NCI-H748 (cell line): ENCODE measurements around the gene TRPM3.
A peak's percentile ranks its signal among the peaks of the same experiment; 100 is the strongest.

Experiments
- DNase-seq: peaks from one replicate; lab custom pipeline; 2025; ENCODE audit not compliant: unreplicated experiment; lab: John Stamatoyannopoulos, UW

TRPM3 gene

DNA sequence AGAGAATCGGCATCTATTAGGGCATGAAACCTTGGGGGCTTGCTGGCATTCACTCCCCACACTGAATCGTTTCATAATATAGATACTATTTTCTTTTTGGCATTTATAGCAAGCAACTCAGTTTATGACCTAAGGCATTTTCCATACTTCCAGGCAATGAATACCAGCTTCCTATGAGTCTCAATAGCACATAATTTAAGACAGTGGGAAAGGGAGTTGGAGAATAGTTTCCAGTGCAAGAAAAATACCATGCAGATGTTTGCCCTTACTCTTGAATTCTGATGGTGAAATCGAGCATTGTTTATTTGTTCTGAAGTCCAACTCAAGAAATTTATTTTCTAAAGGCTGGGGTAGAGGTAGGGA is 531.1 kb downstream of the TRPM3 start:
- DNase-seq: no peak

GRCh38 chr9:70589571-70590314 is 531.7 kb downstream of the TRPM3 start:
- DNase-seq: no peak

DNA sequence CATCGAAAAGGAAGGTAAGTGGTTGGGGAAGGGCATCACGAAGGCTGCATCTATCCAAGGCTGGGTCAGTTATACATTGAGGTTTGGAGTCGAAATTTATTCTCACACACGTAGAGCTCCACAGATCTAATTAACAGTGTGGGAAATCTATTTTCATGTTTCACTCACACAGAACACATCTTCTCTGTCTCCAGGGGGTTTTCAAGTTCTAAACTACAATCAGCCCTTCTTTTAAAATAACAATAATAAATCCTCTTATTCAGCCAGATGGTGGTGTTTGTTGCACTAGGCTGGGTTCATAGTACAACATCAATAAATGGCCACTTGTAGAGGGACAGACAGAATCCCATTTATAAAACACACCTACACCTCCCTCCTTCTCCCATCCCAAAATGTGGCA is 532.4 kb downstream of the TRPM3 start:
- no peak for DNase-seq

DNA sequence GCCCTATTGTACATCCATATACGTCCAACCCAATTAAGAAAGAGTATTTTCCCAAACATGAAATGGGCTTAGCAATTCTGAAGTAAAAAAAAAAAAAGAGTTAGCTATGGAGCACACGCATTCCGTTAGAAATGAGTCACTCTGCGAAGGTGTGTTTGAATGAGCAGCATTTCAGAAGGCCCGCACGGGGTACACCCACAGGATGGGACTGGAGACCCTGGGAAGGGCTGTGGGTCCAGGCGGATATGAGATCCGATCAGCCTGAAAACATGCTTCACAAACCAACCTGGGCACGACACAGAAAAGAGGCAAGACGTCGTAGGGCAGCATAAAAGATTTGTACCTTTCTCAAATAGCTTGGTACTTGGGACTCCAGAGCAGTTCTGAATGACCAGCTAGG is 533.0 kb downstream of the TRPM3 start:
- DNase-seq: no peak

GRCh38 chr9:70587201-70587600 is 534.2 kb downstream of the TRPM3 start:
- DNase-seq: no peak

- DNase-seq: peak; percentile 6
Observed at GRCh38 chr9:70586476-70586875, 534.9 kb downstream of the TRPM3 start.

DNA sequence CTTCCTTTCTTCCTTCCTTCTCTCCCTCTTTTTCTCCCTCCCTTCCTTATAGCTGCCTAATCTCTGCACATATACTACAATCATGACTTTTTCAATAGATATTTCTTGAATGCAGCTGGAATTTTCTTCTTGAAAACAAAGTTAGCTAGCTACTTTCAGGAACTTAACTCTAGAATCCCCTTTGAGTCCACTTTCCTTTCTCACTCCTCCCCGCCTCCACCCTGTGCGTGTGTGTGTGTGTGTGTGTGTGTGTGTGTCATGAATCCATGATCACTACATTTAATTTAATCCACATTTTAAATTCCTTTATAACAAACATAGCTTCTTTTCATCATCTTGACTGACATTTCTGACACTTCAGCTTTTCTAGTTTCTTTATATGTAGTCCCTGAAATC is 539.5 kb downstream of the TRPM3 start:
- DNase-seq: no peak

DNA sequence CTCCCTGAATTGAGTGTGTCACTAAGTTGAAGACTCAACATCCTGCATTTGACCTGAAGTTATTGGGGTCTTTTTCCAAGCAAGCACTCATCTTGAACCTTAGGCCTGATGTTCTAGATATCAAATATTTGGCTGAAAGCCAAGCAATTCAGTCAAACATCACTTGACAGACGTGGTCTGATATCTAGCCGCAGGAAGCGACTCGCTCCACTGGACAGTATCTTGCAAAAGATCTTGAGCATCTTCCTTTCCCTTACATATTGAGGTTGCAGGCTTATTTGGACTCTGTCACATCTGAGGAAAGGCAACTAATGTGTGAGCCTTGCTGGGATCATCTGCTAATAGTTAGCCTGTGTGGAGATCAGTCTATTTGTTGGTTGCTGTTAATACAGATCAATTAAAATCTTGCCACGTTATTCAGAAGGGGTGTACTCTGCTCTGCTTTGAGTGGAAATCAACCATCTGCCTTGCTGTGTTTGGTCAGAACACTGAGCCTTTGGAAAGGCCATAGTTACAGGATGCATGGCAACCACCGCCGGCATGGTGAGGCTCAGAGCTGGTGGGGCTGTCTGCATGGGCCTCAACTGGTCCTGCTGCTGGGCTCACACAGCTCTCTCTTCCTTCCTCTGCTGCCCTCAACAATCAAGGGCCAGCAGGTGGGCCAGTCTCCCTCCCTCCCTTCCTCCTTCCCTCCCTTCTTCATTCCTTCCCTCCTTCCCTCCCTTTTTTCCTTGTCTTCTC is 540.0 kb downstream of the TRPM3 start:
- peak; percentile 6 for DNase-seq

DNA sequence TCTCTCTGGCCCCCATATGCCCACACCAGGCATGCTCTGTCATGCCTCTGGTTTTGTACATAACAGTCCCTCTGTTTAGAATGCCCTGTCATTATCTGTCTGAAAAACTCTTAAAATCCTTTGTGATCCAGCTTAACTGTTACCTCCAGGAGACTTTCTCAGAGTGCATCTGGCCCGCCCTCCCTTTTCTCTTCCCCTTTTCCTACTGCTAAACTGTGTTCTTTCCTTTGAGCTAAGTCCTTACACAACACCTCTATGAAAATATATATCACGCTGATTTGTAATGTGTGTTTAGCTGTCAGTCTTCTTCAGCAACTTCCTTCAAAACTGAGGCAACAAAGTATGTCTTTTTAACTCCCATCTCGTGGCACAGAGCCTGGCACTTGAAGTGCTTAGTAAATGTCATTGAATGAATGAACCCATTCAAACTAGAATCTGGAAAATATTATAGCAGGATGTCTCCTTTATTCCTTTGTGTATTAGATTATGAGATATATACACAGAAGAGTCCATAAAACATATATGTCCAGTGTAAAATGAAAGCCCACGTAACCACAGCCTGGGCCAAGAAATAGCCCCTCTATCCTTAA is 540.7 kb downstream of the TRPM3 start:
- DNase-seq: no peak

- no peak for DNase-seq
Observed at GRCh38 chr9:70579686-70580085, 541.7 kb downstream of the TRPM3 start.

DNA sequence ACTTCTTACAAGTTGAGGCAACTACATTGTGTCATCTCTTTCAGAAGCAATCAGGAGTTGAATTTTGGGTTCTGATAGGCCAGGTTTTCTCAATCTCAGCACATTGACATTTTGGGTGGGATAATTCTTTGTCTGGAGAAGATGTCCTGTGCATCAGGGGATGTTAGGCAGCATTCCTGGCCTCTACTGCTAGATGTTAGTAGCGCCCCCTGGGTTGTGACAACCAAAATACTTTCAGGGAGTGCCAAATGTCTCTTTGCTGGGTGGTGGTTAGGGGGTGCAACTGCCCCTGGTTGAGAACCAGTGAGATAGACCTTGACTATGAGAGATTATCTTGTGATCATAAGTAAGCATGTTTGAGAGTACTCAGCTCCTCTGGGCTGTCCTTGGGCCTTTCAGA is 542.7 kb downstream of the TRPM3 start:
- no peak for DNase-seq

DNA sequence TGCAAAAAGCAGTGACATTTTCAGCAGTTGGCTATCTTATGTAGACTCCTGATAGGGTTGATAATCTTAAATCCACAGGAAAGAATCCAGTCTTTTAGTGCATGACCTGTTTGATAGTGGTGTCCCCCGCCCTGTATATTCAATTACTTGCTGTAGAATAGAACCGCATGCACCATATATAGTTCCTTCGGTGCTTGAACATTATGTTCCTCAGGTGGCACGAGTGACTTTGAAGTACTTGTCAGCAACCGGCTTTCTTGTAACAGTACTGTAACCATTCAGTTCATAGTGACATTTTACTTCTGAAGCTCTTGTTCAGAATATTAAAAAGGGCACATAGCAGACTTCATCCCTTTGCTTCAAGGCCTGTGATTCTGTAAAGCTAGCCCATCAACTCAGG is 543.8 kb downstream of the TRPM3 start:
- DNase-seq: no peak

DNA sequence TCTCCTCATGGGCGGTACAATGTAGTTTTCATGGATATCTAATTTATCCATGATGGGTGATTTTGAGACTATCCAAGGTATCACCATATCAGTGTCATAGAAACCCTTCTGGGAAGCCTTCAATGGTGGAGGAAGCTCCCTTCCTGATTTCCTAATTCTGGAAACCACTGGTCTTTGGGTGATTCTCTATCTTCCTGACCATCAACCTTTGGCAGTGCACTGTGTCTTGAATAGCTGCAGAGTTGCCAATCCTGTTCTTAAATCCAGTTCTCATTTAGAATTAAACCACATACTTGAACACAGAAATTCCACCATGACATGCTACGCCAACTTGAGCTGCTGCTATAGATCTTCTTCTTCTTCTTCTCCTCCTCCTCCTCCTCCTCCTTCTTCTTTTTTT is 545.3 kb downstream of the TRPM3 start:
- DNase-seq: no peak

- DNase-seq: peak; percentile 23
Observed at GRCh38 chr9:70574151-70574837, 547.1 kb downstream of the TRPM3 start.

GRCh38 chr9:70573308-70573707 is 548.1 kb downstream of the TRPM3 start:
- DNase-seq: no peak

GRCh38 chr9:70571258-70571657 is 550.2 kb downstream of the TRPM3 start:
- no peak for DNase-seq

DNA sequence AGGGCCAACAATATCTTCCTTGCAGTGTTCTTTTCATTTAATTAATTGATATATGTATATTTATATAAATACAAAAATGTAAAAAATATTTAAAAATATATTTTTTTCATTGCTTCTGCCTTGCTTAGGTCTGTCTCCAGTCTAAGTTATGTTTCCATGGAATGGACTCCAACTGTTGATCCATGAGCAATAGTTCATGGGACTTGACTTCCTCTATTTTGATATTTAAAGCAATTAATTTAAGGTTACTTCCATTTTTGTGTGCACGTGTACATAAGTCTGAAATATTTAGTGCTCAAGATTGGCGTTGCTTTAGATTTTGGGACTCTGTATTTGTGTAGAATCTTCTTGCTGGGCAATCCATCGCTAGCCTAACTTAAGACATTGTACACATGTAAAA is 551.6 kb downstream of the TRPM3 start:
- no peak for DNase-seq

DNA sequence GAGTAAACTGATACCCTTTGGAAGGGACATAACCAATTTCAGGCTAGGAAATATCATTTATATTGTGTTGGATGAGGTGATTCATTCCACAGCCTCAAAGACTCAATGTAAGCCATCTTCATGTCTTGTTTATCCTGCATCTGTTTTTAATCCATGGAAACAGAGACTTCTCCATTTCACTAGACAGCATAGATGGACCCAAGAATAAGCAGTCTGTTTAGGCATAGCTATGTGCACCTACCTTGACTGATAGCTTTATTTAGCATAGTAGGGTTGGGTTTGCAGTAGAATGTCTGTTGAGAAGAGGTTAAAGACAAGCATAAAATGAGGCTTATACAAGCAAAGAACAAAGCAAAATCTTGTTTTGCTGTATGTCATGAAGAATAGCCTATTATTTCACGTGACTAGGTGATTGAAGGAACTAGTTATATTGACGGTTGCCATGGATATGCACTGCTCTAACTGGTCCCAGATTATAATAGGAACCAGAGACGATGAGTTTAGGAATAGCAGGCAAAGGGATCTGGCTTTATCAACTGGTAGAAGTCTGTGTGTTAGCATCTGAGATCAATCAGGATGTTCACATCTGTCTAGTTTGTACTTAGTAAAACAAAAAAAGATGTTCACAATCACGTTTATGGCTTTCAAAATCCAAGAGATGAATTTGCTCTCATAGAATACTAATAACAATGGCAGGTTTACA is 552.2 kb downstream of the TRPM3 start:
- DNase-seq: peak; percentile 38

DNA sequence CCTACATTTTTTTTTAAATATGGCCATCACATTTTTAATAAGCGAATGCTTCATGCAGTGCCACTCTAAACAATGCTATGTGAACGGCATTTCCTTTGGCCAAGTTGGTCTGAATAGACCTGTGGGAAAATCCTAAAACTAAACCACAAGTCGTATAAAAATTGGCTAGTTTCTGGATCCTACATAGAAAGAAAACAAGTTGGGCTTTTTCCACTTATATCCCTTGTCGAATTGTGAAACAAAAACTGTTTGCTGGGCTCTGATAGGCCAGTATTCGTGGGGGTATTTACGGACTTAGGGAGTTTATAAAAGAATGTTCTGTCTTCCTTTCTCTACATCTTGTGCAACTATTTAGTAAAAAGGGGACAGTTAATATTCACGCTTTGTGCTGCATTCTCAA is 553.9 kb downstream of the TRPM3 start:
- no peak for DNase-seq

GRCh38 chr9:70566751-70567150 is 554.7 kb downstream of the TRPM3 start:
- DNase-seq: peak; percentile 41

DNA sequence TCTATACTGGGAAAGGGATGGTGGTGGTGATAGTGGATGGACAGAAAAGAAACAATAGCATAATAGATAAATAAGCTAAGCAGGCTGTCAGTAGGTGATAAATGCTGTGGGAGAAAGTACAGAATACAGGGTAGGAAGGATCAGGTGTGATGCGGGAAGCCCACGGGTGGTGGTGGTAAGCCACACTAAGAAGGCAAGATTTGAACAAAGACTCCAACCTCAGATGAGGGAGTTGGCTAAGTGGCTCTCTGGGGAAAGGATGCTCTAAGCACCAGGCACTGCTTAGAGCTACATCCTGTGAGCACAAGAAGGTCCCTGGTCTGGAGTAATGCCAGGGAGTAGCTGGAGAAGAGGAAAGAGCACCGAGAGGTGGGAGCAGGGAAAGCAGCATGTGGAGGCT is 555.4 kb downstream of the TRPM3 start:
- DNase-seq: no peak
